HL-60 (cell line): ENCODE measurements around the gene KCNJ6.

ENCODE experiments used
- DNase-seq, 2 experiments: peaks; one replicate each; pipeline ENCODE4 v3.0.0-alpha.2; 2010 to 2020; ENCODE audit warnings: low read depth in 1 of 2, low spot score in 1 of 2
- H3K27ac ChIP-seq: fragments of 250-450 bp; sonication (Bioruptor Pico); replicated peaks from 2 replicates; pipeline ENCODE4 v1.5.1; 2020; ENCODE audit warnings: mild to moderate bottlenecking, moderate library complexity
- H3K27me3 ChIP-seq: fragments of 250-450 bp; sonication (Bioruptor Pico); 2 replicates; pipeline ENCODE4 v1.5.1; 2021; ENCODE audit warnings: mild to moderate bottlenecking, moderate library complexity; ENCODE audit not compliant: insufficient read depth, poor library complexity, severe bottlenecking
- H3K4me3 ChIP-seq: replicated peaks from 2 replicates; pipeline ENCODE4 v1.5.1; 2011; ENCODE audit warnings: mild to moderate bottlenecking, control low read depth, low read length; ENCODE audit not compliant: insufficient read depth
- GABPA ChIP-seq: IDR thresholded peaks from 2 replicates; pipeline ENCODE4 v1.6.1; 2012; ENCODE audit warnings: low read depth
- POLR2AphosphoS5 ChIP-seq: IDR thresholded peaks from 2 replicates; pipeline ENCODE4 v1.6.1; 2012; ENCODE audit warnings: low read depth
- SPI1 ChIP-seq: IDR thresholded peaks from 2 replicates; pipeline ENCODE4 v1.6.1; 2012; ENCODE audit warnings: low read depth, mild to moderate bottlenecking, borderline replicate concordance
- TF ChIP-seq, protein P1 (sequence below): IDR thresholded peaks from one replicate; pipeline ENCODE4 v1.5.1; 2011; ENCODE audit warnings: low read length, control low read depth, inconsistent platforms; ENCODE audit not compliant: insufficient read depth
- TF ChIP-seq, protein P2 (sequence below): IDR thresholded peaks from 2 replicates; pipeline ENCODE4 v1.6.1; 2012; ENCODE audit warnings: low read depth; ENCODE audit not compliant: insufficient replicate concordance

The KCNJ6 gene

DNA sequence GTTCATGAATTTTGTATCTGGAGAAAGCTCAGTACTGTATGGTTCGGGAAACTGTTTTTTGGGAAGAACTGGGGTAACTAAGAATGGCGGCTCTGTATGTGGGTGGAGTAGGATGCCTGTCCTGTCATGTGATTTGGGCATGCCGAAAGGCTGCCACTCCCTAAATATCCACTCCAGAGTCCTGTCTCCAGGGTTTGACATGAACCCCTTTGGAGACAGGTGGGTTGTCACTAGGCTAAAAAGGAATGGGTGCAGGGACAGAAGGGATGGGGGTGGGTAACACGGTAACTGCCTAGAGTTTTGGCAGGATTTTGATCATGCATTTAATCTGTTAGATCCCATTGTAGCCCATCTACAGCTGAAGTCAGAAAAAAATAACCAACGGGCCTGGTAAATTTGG lies 150.1 kb downstream of the KCNJ6 start:
- H3K4me3 ChIP-seq = no peak overlapping the region
- no peak for TF ChIP-seq SPI1
- TF ChIP-seq, protein P1, sequence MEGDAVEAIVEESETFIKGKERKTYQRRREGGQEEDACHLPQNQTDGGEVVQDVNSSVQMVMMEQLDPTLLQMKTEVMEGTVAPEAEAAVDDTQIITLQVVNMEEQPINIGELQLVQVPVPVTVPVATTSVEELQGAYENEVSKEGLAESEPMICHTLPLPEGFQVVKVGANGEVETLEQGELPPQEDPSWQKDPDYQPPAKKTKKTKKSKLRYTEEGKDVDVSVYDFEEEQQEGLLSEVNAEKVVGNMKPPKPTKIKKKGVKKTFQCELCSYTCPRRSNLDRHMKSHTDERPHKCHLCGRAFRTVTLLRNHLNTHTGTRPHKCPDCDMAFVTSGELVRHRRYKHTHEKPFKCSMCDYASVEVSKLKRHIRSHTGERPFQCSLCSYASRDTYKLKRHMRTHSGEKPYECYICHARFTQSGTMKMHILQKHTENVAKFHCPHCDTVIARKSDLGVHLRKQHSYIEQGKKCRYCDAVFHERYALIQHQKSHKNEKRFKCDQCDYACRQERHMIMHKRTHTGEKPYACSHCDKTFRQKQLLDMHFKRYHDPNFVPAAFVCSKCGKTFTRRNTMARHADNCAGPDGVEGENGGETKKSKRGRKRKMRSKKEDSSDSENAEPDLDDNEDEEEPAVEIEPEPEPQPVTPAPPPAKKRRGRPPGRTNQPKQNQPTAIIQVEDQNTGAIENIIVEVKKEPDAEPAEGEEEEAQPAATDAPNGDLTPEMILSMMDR = no peak
- no peak for TF ChIP-seq GABPA
- TF ChIP-seq POLR2AphosphoS5 = no peak
- TF ChIP-seq, protein P2, sequence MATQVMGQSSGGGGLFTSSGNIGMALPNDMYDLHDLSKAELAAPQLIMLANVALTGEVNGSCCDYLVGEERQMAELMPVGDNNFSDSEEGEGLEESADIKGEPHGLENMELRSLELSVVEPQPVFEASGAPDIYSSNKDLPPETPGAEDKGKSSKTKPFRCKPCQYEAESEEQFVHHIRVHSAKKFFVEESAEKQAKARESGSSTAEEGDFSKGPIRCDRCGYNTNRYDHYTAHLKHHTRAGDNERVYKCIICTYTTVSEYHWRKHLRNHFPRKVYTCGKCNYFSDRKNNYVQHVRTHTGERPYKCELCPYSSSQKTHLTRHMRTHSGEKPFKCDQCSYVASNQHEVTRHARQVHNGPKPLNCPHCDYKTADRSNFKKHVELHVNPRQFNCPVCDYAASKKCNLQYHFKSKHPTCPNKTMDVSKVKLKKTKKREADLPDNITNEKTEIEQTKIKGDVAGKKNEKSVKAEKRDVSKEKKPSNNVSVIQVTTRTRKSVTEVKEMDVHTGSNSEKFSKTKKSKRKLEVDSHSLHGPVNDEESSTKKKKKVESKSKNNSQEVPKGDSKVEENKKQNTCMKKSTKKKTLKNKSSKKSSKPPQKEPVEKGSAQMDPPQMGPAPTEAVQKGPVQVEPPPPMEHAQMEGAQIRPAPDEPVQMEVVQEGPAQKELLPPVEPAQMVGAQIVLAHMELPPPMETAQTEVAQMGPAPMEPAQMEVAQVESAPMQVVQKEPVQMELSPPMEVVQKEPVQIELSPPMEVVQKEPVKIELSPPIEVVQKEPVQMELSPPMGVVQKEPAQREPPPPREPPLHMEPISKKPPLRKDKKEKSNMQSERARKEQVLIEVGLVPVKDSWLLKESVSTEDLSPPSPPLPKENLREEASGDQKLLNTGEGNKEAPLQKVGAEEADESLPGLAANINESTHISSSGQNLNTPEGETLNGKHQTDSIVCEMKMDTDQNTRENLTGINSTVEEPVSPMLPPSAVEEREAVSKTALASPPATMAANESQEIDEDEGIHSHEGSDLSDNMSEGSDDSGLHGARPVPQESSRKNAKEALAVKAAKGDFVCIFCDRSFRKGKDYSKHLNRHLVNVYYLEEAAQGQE = no peak
- no peak for DNase-seq
- no peak overlapping the region for H3K27ac ChIP-seq
- H3K27me3 ChIP-seq = no peaks in the 10 kb centered on the region

DNA sequence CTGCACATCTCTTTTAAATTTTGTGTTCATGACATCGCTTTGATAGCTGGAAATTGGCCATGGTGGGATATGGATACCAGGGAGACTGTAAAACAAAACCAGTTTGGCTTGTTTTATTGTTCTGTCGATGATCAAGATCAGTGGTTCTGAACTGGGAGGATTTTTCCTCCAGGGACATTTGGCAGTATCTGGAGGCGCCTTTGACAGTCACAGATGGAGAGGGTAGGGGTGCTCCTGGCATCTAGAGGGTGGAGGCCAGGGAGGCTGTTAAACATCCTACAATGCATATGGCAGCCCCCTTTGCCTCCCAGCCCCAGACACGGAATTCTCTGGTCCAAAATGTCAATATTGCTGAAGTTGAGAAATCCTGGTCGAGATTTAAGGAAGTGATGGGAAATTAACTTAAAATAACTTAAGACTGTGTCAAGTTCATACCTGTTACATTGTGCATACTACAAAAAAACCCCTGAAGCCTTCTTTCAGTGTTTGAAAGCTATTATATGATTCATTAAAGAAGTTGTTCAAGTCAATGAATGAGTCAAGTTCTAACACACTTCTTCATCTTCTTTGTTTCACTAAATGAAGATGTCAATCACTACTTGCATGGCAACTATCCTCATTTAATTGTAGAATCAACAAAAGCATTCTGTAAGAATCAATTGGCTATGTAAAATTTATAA lies 150.9 kb downstream of the KCNJ6 start:
- H3K4me3 ChIP-seq = no peak overlapping the region
- TF ChIP-seq POLR2AphosphoS5 (no peak), SPI1 (no peak), GABPA (no peak)
- TF ChIP-seq, protein P1 = no peak
- TF ChIP-seq, protein P2 = no peak
- no peak overlapping the region for H3K27ac ChIP-seq
- DNase-seq = no peak
- H3K27me3 ChIP-seq = no peaks in the 10 kb centered on the region

DNA sequence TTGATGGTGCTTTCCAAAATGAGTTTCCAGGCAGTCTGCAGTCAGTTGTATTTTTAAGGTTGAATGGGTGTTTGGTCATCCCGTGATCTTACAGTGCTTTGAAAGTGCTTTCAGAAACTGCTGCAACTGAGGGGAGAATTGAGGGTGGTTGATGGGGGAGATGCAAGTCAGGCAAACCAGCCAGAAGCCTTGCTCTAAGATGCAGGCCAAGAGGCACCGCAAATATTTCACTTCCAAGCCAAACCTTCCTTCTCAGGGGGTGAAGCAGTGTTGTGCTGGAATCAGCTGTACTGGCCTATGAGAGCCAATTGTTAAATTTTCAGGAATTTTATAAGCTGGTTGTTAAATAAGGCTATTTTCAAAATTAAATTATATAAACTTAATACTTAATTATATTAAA lies 151.6 kb downstream of the KCNJ6 start:
- TF ChIP-seq SPI1 (no peak), GABPA (no peak), POLR2AphosphoS5 (no peak)
- TF ChIP-seq, protein P2 = no peak
- TF ChIP-seq, protein P1 = no peak
- H3K27ac ChIP-seq = no peak overlapping the region
- H3K4me3 ChIP-seq = no peak overlapping the region
- no peak for DNase-seq
- no peaks in the 10 kb centered on the region for H3K27me3 ChIP-seq
